NCI-H460 (cell line): Measurements from ENCODE around the gene CHTF18. TPM values are rescaled to one million over a fixed set of nuclear protein-coding genes. Genes with fewer than 3 reads are reported as not detected.
A peak's percentile ranks its signal among the peaks of the same experiment; 100 is the strongest.

ENCODE experiments used
- DNase-seq: peaks from one replicate; pipeline ENCODE4 v3.0.0-alpha.2; 2016; ENCODE audit warnings: low read depth; ENCODE audit errors: extremely low read depth
- total RNA-seq: library from RNA; depleted of rRNA; stranded (reverse); fragments of >200 nt; shearing (Covaris generic); gene quantifications from 2 replicates; pipeline ENCODE4 v1.2.3, GENCODE V29; 2014

Gene CHTF18
- total RNA-seq, 1 experiment from 2014 or later = 12.1 TPM

- DNase-seq = no peak
These were observed 901 bp downstream of the CHTF18 start for GRCh38 chr16:789191-789850.

GRCh38 chr16:790086-790485 lies 1.7 kb downstream of the CHTF18 start:
- DNase-seq = no peak

GRCh38 chr16:791131-791530 lies 2.7 kb downstream of the CHTF18 start:
- DNase-seq = no peak

- no peak for DNase-seq
These were observed 4.0 kb downstream of the CHTF18 start for GRCh38 chr16:792221-792995.

- DNase-seq = no peak
These were observed 5.0 kb downstream of the CHTF18 start for GRCh38 chr16:793414-793813.

- DNase-seq = no peak
These were observed 5.8 kb downstream of the CHTF18 start for GRCh38 chr16:794091-794822.

GRCh38 chr16:794853-795466 lies 6.5 kb downstream of the CHTF18 start:
- DNase-seq = no peak

GRCh38 chr16:795580-796229 lies 7.3 kb downstream of the CHTF18 start:
- DNase-seq = peak; percentile 56

GRCh38 chr16:796296-797119 lies 8.1 kb downstream of the CHTF18 start:
- DNase-seq = no peak

GRCh38 chr16:797120-797420 lies 8.7 kb downstream of the CHTF18 start:
- no peak for DNase-seq

GRCh38 chr16:797686-798085 lies 9.3 kb downstream of the CHTF18 start:
- no peak for DNase-seq

- no peak for DNase-seq
These were observed 10.2 kb downstream of the CHTF18 start for GRCh38 chr16:798666-799065.

GRCh38 chr16:799111-799947 lies 10.9 kb downstream of the CHTF18 start:
- no peak for DNase-seq

- no peak for DNase-seq
These were observed 11.8 kb downstream of the CHTF18 start, which contains the start of gene GNG13 for GRCh38 chr16:799948-800833. Gene GNG13, minus strand, starts transcription at chr16:800734. Its CDS starts 1,657 bp downstream, at chr16:799077.

- DNase-seq = no peak
These were observed 12.6 kb downstream of the CHTF18 start for GRCh38 chr16:800834-801511.

GRCh38 chr16:801584-802363 lies 13.4 kb downstream of the CHTF18 start:
- no peak for DNase-seq

GRCh38 chr16:802461-802860 lies 14.0 kb downstream of the CHTF18 start:
- no peak for DNase-seq
